Activated CD4-positive, alpha-beta memory T cell treated with anti-CD3 and anti-CD28 coated beads, Interleukin-2, amount 10 ng/mL, durations not matched to agents 7 days and 5 days (primary cell): ENCODE results near the gene HEXD. TPM values are rescaled to one million over a fixed set of nuclear protein-coding genes. Genes with fewer than 3 reads are reported as not detected.
A peak's percentile ranks its signal among the peaks of the same experiment; 100 is the strongest.
"Not testable (repeated sequence)": the region's sequence is repeated elsewhere in the genome, so short reads cannot be mapped to it uniquely, and the experiment has no call there.

Experiments used
- CTCF ChIA-PET: fragments of 350-600 bp; sonication (Branson Sonifier 250); formaldehyde crosslinking; loops from one replicate; lab custom pipeline; 2021; ENCODE audit warnings: antibody characterized with exemption, inconsistent platforms; lab: Charles Lee
- POLR2A ChIA-PET: fragments of 350-600 bp; sonication (Branson Sonifier 250); formaldehyde crosslinking; loops from one replicate; lab custom pipeline; 2021; ENCODE audit warnings: antibody characterized with exemption; lab: Charles Lee
- DNase-seq: peaks from one replicate; pipeline ENCODE4 v3.0.0-alpha.2; 2020
- H3K27ac Mint-ChIP-seq: one replicate; pipeline ENCODE4 v1.8.0; 2021; ENCODE audit warnings: mild to moderate bottlenecking, mixed read lengths
- H3K27me3 Mint-ChIP-seq: one replicate; pipeline ENCODE4 v1.8.0; 2021; ENCODE audit warnings: mixed read lengths
- H3K36me3 Mint-ChIP-seq: one replicate; pipeline ENCODE4 v1.8.0; 2021; ENCODE audit warnings: low read depth, mixed read lengths
- H3K4me1 Mint-ChIP-seq: one replicate; pipeline ENCODE4 v1.8.0; 2021; ENCODE audit warnings: mixed read lengths
- H3K4me3 Mint-ChIP-seq: one replicate; pipeline ENCODE4 v1.8.0; 2021; ENCODE audit warnings: mild to moderate bottlenecking, mixed read lengths
- H3K9me3 Mint-ChIP-seq: one replicate; pipeline ENCODE4 v1.8.0; 2021; ENCODE audit warnings: mixed read lengths
- total RNA-seq, 2 experiments: library from RNA; stranded (reverse); gene quantifications; one replicate each; pipeline ENCODE4 v1.2.3, GENCODE V29; 2021

Gene HEXD
- total RNA-seq, 2 experiments from 2014 or later = 58.3 to 60.6 TPM

DNA sequence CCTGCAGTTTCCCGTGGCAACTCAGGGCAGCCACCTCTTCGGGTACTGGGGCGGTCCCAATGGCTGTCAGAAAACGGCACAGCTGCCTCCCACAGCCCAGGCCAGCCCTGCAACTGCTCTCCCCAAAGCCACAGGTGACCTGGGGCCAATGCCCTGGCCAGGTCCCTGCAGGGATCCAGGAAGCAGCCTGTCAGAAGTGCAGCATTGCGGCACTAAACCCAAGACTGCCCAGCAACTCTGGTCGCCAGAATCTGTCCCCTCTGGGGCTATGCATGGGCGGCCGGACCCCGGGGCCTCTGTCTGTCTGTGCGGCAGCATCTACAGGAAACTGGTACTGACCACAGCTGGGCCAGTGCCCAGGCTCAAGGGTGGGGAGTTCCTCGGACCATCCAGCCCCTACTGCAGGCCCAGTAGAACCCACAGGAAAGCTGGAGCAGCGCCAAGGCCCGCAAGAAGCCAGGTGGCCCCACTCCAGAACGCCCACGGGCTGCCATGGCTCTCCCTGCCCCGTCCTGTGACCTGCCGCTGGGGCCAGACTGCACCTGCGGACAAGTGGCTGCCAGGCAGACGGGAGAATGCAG lies 26.9 kb downstream of the HEXD start:
- POLR2A ChIA-PET = interaction anchor here (1.0 kb wide), 1 partner anchor 12 kb away, joined by 3 read pairs; no protein-coding TSS in a partner anchor
- no peak for DNase-seq
- no peak overlapping the region for H3K4me3 Mint-ChIP-seq
- peaks cover 26% of the 10 kb centered on the region for H3K4me1 Mint-ChIP-seq
- H3K9me3 Mint-ChIP-seq = no peaks in the 10 kb centered on the region
- no peak overlapping the region for H3K27ac Mint-ChIP-seq
- CTCF ChIA-PET = no interaction called here
- H3K27me3 Mint-ChIP-seq = no peaks in the 10 kb centered on the region
- H3K36me3 Mint-ChIP-seq = peaks cover 43% of the 10 kb centered on the region

DNA sequence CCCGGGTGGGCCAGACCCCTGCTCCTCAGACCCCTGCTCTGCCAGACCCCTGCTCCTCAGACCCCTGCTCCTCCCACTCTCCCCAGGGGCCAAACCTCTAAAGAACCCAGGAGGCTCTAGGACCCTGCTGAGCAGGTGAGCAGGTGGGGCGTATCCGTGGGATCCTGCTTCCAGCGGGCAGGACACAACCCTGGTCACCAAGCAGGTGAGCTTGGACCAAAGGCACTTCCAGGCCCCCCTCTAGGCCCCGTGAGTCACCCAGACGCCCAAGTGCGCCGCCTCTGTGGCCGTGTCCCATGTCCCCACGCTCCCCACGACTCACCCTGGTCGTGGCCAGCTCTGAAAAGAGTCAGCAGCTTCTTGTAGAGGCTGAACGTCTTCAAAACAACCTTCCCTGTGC lies 27.4 kb downstream of the HEXD start:
- H3K36me3 Mint-ChIP-seq = peaks cover 45% of the 10 kb centered on the region
- no peak overlapping the region for H3K4me3 Mint-ChIP-seq
- no peak overlapping the region for H3K27ac Mint-ChIP-seq
- H3K4me1 Mint-ChIP-seq = peaks cover 26% of the 10 kb centered on the region
- no peak for DNase-seq
- no peaks in the 10 kb centered on the region for H3K9me3 Mint-ChIP-seq
- no peaks in the 10 kb centered on the region for H3K27me3 Mint-ChIP-seq
- CTCF ChIA-PET = interaction anchor here (1.2 kb wide), 1 partner anchor 20 kb away, joined by 6 read pairs; no protein-coding TSS in a partner anchor
- POLR2A ChIA-PET = interaction anchor here (0.7 kb wide), 1 partner anchor 9 kb away, joined by 3 read pairs; no protein-coding TSS in a partner anchor

DNA sequence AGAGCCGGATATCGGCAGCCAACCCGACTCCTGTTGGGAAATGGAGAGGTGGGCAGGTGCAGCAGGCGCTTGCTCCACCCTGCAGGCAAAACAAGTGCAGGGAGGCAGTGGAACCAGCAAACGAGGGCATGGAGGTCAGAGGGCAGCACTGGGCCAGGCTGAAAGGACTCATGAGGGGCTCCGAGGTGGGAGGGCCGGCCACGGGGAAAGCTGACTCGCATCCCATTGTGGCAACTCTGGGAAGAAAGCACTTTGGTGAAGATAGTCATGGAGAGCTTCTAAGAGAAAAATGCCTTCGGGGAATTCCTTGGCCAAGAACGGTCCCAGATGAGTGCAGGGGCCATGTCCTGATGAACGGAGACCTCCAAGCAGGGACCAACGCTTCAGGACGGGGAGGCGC lies 28.0 kb downstream of the HEXD start:
- ChIA-PET POLR2A (interaction anchor here (0.7 kb wide), 2 partner anchors 10 kb away, joined by 3 read pairs; no protein-coding TSS in a partner anchor), CTCF (interaction anchor here (1.2 kb wide), 1 partner anchor 21 kb away, joined by 6 read pairs; no protein-coding TSS in a partner anchor)
- H3K4me3 Mint-ChIP-seq = no peak overlapping the region
- no peaks in the 10 kb centered on the region for H3K9me3 Mint-ChIP-seq
- no peaks in the 10 kb centered on the region for H3K27me3 Mint-ChIP-seq
- no peak for DNase-seq
- no peak overlapping the region for H3K27ac Mint-ChIP-seq
- H3K4me1 Mint-ChIP-seq = peaks cover 30% of the 10 kb centered on the region
- peaks cover 45% of the 10 kb centered on the region for H3K36me3 Mint-ChIP-seq

DNA sequence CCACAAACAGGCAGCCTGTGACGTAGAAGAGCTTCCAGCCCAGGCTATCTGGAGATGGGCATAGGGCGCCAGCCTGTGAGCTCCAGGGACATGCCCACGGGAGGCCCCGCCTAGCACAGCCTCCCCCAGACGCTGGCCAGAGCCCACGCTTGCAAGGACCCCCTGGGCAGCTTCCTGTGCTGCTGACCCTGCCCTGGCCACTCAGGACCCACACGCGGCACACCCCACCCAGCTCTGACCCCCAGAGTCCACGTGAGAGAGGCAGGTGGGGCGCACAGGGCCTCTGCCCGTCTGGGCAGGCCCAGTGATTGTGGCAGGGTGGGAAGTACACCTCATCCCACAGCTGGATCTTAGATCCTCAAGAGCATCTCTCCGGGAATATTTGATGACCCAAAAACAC lies 28.5 kb downstream of the HEXD start:
- no peak overlapping the region for H3K4me3 Mint-ChIP-seq
- ChIA-PET CTCF (interaction anchor here (1.2 kb wide), 1 partner anchor 21 kb away, joined by 6 read pairs; no protein-coding TSS in a partner anchor), POLR2A (interaction anchor here (0.7 kb wide), 1 partner anchor 11 kb away, joined by 3 read pairs; no protein-coding TSS in a partner anchor)
- no peaks in the 10 kb centered on the region for H3K27me3 Mint-ChIP-seq
- peaks cover 35% of the 10 kb centered on the region for H3K4me1 Mint-ChIP-seq
- no peaks in the 10 kb centered on the region for H3K9me3 Mint-ChIP-seq
- H3K36me3 Mint-ChIP-seq = peaks cover 50% of the 10 kb centered on the region
- peak overlapping the region; percentile 21 for H3K27ac Mint-ChIP-seq
- DNase-seq = no peak

DNA sequence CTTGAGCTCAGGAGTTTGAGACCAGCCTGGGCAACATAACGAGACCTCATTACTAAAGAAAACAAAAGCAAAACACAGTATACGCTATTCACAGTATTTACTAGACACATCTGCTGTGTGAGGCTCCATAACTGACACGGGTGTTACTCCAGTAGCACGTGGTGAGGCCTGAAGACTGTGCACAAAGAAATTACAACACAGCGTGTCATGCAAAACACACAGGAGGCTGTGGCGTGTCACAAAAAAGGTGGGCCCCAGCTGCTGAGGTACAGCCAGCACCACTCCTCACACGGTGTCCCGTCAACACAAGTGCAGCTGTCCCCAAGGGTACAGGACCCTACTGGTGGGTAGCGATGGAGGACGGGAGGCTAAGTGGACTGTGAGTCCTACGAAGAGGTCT lies 29.7 kb downstream of the HEXD start:
- DNase-seq = no peak
- H3K4me3 Mint-ChIP-seq = peak overlapping the region; percentile 35
- POLR2A ChIA-PET = interaction anchor here (0.6 to 3.3 kb wide), 3 partner anchors 11 to 20 kb away, joined by 3 to 68 read pairs (median 3); partner anchors contain the start of gene NARF
- peaks cover 45% of the 10 kb centered on the region for H3K4me1 Mint-ChIP-seq
- H3K9me3 Mint-ChIP-seq = no peaks in the 10 kb centered on the region
- H3K27ac Mint-ChIP-seq = peak overlapping the region; percentile 40
- H3K36me3 Mint-ChIP-seq = peaks cover 52% of the 10 kb centered on the region
- H3K27me3 Mint-ChIP-seq = no peaks in the 10 kb centered on the region
- CTCF ChIA-PET = no interaction called here

DNA sequence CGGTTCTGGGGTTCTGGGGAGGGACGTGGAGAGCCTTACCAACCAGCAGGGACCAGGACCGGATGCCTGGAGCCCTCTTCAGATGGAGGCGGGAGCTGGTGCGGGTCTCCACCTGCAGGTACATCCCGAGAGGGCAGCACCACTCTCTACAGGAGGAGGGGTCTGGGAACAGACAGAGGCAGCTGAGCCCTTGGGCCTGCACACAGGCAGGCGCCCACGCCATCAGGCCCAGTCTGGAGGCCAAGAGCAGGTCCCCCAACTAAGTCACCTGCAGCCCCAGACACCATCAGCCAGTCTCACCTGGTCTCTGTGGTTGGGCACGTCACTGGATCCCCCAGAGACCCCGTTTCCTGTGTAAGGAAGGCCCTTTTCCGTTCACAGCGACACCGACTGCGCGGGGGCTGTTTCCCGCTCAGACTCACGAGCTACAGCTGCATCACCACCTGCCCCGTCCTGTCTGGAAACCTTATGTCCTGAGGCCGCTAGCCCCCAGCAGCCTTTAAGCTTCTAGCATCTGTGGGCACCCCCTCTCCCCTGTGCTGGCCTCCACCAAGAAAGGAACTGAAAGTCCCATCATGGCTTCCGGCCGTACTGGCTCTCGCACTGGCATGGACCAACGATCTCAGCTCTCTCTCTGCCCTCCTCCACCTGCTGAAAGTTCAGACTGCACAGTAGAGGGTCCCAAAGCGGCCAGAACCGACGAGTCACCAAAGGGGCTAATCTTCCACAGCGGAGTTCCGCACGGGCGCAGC lies 31.2 kb downstream of the HEXD start:
- H3K4me1 Mint-ChIP-seq = peaks cover 48% of the 10 kb centered on the region
- peaks cover 59% of the 10 kb centered on the region for H3K36me3 Mint-ChIP-seq
- peak; percentile 73 for DNase-seq
- H3K9me3 Mint-ChIP-seq = peaks cover 2% of the 10 kb centered on the region
- peak overlapping the region; percentile 99 for H3K27ac Mint-ChIP-seq
- ChIA-PET POLR2A (interaction anchor here (0.8 to 3.3 kb wide), 28 partner anchors 9 to 524 kb away, joined by 3 to 68 read pairs (median 5); partner anchors contain the start of genes FOXK2, HEXD and NARF), CTCF (interaction anchor here (0.7 to 1.8 kb wide), 4 partner anchors 15 to 213 kb away, joined by 3 to 7 read pairs (median 4); no protein-coding TSS in a partner anchor)
- H3K27me3 Mint-ChIP-seq = no peaks in the 10 kb centered on the region
- H3K4me3 Mint-ChIP-seq = peak overlapping the region; percentile 96

- Mint-ChIP-seq H3K36me3 (peaks cover 57% of the 10 kb centered on the region), H3K4me3 (peak overlapping the region; percentile 96), H3K27me3 (no peaks in the 10 kb centered on the region), H3K9me3 (peaks cover 3% of the 10 kb centered on the region), H3K4me1 (peaks cover 48% of the 10 kb centered on the region), H3K27ac (peak overlapping the region; percentile 99)
- DNase-seq = peak; percentile 41
- ChIA-PET CTCF (interaction anchor here (1.8 kb wide), 1 partner anchor 33 kb away, joined by 7 read pairs; no protein-coding TSS in a partner anchor), POLR2A (interaction anchor here (0.9 to 3.3 kb wide), 22 partner anchors 9 to 524 kb away, joined by 3 to 68 read pairs (median 7); partner anchors contain the start of genes FOXK2, HEXD and NARF)
Observed at GRCh38 chr17:82449883-82450356, 31.8 kb downstream of the HEXD start.

DNA sequence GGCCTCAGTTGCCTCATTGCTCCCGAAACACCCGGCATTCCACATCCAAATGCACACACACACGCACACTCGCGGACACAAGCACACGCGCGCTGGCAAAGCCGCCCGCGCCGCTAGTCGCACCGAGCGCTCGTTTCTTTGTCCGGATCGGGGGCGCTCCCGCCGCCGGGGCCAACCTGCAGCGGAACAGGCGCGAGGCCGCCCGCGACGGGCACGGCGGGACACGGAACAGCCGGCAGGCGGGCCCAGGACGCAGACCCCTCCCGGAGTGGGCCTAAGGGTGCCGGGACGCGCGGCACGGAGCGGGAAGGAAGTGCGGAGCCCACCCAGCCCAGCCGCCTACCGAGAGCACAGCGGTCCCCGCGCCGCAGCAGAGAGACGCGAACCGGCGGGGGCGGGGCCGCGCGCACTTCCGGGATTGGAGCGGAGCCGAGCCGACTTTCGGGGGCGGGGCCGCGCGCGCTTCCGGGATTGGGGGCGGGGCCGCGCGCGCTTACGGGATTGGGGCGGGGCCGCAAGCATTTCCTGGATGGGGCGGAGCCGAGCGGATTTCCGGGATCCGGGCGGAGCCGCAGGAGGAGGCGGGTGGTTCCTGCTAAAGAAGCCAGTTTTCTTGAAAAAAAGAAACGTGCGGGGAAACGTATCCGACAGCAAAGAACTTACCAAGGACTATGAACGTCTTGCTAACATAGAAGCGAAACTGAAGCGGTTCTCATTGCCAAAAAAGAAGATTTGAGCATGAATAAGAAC lies 32.4 kb downstream of the HEXD start, which contains the start of gene CYBC1:
TSS of gene CYBC1 (minus strand) at position 396 of the 750 bp plus-strand sequence. CDS start 1,498 bp downstream, outside the sequence.
- Mint-ChIP-seq H3K4me3 (peak within 1 kb of the TSS; percentile 96), H3K4me1 (peaks cover 49% of the 10 kb centered on the region), H3K9me3 (peaks cover 3% of the 10 kb centered on the region), H3K27me3 (no peaks in the 10 kb centered on the region), H3K27ac (peak within 1 kb of the TSS; percentile 99), H3K36me3 (peaks cover 57% of the 10 kb centered on the region)
- POLR2A ChIA-PET = interaction anchor here (0.7 to 3.3 kb wide), 11 partner anchors 8 to 148 kb away, joined by 3 to 68 read pairs (median 11); partner anchors contain the start of genes FOXK2, HEXD and NARF
- CTCF ChIA-PET = no interaction called here
- peak; percentile 96 for DNase-seq

DNA sequence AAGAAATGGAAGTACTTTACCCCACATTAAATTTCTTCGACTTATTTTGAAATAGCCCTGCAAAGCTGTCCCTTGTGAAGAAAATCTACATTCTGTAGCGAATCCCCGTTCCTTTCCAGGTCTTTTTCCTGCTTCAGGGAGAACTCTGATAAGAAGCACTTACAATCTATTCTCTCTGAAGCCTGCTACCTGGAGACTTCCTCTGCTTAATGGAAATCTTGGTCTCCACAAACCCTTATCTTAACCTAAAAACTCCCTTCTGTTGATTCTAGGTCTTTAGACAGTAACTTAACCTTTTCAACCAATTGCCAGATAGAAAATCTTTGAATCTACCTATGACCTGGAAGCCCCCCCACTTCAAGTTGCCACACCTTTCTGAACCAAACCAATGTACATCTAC lies 34.0 kb downstream of the HEXD start:
- ChIA-PET CTCF (interaction anchor here (1.3 kb wide), 1 partner anchor 27 kb away, joined by 7 read pairs; no protein-coding TSS in a partner anchor), POLR2A (interaction anchor here (1.6 to 1.7 kb wide), 2 partner anchors 67 to 154 kb away, joined by 5 to 6 read pairs; partner anchors contain the start of gene FOXK2)
- Mint-ChIP-seq H3K4me1 (peaks cover 50% of the 10 kb centered on the region), H3K27me3 (no peaks in the 10 kb centered on the region), H3K4me3 (peak overlapping the region; percentile 6), H3K27ac (peak overlapping the region; percentile 99), H3K9me3 (peaks cover 3% of the 10 kb centered on the region), H3K36me3 (peaks cover 49% of the 10 kb centered on the region)
- DNase-seq = no peak

- Mint-ChIP-seq H3K4me1 (peaks cover 50% of the 10 kb centered on the region), H3K36me3 (peaks cover 49% of the 10 kb centered on the region), H3K27ac (peak overlapping the region; percentile 99)
- CTCF ChIA-PET, H3K4me3 Mint-ChIP-seq, H3K27me3 Mint-ChIP-seq, DNase-seq, H3K9me3 Mint-ChIP-seq: not testable (repeated sequence)
- POLR2A ChIA-PET = interaction anchor here (0.6 kb wide), 1 partner anchor 53 kb away, joined by 3 read pairs; no protein-coding TSS in a partner anchor
Observed at GRCh38 chr17:82453151-82453550, 35.0 kb downstream of the HEXD start.

DNA sequence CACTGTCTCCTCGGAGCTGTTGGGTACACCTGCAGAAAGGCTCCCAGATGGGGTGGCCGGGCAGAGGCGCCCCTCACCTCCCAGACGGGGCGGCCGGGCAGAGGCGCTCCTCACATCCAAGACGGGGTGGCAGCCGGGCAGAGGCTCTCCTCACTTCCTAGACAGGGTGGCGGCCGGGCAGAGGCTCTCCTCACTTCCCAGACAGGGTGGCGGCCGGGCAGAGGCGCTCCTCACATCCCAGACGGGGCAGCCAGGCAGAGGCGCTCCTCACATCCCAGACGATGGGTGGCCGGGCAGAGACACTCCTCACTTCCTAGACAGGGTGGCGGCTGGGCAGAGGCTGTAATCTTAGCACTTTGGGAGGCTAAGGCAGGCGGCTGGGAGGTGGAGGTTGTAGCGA lies 35.6 kb downstream of the HEXD start:
- H3K9me3 Mint-ChIP-seq, DNase-seq, H3K27me3 Mint-ChIP-seq, H3K27ac Mint-ChIP-seq, POLR2A ChIA-PET, H3K4me3 Mint-ChIP-seq, CTCF ChIA-PET: not testable (repeated sequence)
- H3K36me3 Mint-ChIP-seq = peaks cover 49% of the 10 kb centered on the region
- H3K4me1 Mint-ChIP-seq = peaks cover 50% of the 10 kb centered on the region
